H1 (cell line): Measurements from ENCODE around the gene PCED1B. TPM values are rescaled to one million over a fixed set of nuclear protein-coding genes. Genes with fewer than 3 reads are reported as not detected.

ENCODE experiments used
- BCL11A ChIP-seq, 2 experiments: IDR thresholded peaks; one replicate each; pipeline ENCODE4 v1.6.1; 2011; ENCODE audit warnings: low read depth in 2 of 2, low read length in 2 of 2, mild to moderate bottlenecking in 2 of 2
- CBX8 ChIP-seq: fragments of 300-800, 300-1000 bp; sonication (generic); IDR thresholded peaks from 2 replicates; pipeline ENCODE4 v1.7.1; 2016; ENCODE audit warnings: low read depth, low read length, borderline replicate concordance
- polyA plus RNA-seq, 7 experiments: library from polyadenylated mRNA; depleted of rRNA in 3 of 7; stranded (reverse) in 5 of 7; unstranded in 2 of 7; fragments of >200 nt in 5 of 7; fragments of 200-250 nt in 2 of 7; gene quantifications; 1 replicate in 5 of 7; 2 replicates in 1 of 7; 4 replicates in 1 of 7; pipeline versions ENCODE4 v1.2.1 to v1.2.3, GENCODE V29; 2011 to 2013; ENCODE audit warnings: missing spikeins in 2 of 7, mixed read lengths in 2 of 7
- total RNA-seq: library from RNA; stranded (reverse); fragmentation: NEBNext Ultra II Directional; extraction: Animal tissue kit (Norgen Biotek cat#: 25700); gene quantifications from 2 replicates; pipeline ENCODE4 v1.2.1, GENCODE V29; 2021
- TF ChIP-seq, protein P1 (sequence below), 3 experiments: IDR thresholded peaks; 1 replicate in 2 of 3; 2 replicates in 1 of 3; pipeline versions ENCODE4 v1.5.1 to v1.6.1; 2011; ENCODE audit warnings: low read length in 3 of 3, mild to moderate bottlenecking in 3 of 3, inconsistent platforms in 2 of 3, low read depth in 1 of 3, moderate library complexity in 1 of 3; ENCODE audit not compliant: insufficient read depth in 1 of 3; ENCODE audit errors: control extremely low read depth in 1 of 3
- TF ChIP-seq, protein P2 (sequence below): fragments of 300-600 bp; sonication (generic); IDR thresholded peaks from 2 replicates; pipeline ENCODE4 v1.7.1; 2012; ENCODE audit warnings: low read length, moderate library complexity, mild to moderate bottlenecking, inconsistent platforms; ENCODE audit not compliant: insufficient replicate concordance

Gene PCED1B
- total and polyA plus RNA-seq, 2 of the 8 experiments (the other 6 are each of a cell fraction or from before 2014, with no cell fraction given) = 4.7 to 5.4 TPM

DNA sequence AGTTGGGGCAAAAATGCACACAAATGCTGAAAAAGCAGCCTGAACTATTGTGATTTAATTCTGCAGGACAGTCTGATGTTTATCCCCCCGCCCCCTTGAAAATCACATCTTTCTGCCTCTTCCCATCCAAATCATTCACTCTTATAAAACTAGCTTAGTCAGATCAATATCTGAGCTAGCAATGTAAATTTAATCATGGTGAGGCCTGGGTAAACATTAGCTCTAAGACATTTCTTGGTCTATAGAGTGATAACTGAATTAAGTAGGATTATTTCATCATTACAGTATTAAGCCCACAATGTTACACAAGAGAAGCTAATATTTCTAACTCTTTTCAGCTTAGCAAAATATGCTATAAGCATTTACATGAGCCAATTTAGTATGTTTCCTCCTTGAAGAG lies 9.1 kb upstream of the PCED1B start (continued):
- TF ChIP-seq, protein P1, sequence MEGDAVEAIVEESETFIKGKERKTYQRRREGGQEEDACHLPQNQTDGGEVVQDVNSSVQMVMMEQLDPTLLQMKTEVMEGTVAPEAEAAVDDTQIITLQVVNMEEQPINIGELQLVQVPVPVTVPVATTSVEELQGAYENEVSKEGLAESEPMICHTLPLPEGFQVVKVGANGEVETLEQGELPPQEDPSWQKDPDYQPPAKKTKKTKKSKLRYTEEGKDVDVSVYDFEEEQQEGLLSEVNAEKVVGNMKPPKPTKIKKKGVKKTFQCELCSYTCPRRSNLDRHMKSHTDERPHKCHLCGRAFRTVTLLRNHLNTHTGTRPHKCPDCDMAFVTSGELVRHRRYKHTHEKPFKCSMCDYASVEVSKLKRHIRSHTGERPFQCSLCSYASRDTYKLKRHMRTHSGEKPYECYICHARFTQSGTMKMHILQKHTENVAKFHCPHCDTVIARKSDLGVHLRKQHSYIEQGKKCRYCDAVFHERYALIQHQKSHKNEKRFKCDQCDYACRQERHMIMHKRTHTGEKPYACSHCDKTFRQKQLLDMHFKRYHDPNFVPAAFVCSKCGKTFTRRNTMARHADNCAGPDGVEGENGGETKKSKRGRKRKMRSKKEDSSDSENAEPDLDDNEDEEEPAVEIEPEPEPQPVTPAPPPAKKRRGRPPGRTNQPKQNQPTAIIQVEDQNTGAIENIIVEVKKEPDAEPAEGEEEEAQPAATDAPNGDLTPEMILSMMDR (IDR thresholded peaks at IDR 0.05; ENCODE audit: control extremely low read depth in 1 of 3, insufficient read depth in 1 of 3, low read depth in 1 of 3, low read length in 3 of 3) = no peak
- TF ChIP-seq, protein P2, sequence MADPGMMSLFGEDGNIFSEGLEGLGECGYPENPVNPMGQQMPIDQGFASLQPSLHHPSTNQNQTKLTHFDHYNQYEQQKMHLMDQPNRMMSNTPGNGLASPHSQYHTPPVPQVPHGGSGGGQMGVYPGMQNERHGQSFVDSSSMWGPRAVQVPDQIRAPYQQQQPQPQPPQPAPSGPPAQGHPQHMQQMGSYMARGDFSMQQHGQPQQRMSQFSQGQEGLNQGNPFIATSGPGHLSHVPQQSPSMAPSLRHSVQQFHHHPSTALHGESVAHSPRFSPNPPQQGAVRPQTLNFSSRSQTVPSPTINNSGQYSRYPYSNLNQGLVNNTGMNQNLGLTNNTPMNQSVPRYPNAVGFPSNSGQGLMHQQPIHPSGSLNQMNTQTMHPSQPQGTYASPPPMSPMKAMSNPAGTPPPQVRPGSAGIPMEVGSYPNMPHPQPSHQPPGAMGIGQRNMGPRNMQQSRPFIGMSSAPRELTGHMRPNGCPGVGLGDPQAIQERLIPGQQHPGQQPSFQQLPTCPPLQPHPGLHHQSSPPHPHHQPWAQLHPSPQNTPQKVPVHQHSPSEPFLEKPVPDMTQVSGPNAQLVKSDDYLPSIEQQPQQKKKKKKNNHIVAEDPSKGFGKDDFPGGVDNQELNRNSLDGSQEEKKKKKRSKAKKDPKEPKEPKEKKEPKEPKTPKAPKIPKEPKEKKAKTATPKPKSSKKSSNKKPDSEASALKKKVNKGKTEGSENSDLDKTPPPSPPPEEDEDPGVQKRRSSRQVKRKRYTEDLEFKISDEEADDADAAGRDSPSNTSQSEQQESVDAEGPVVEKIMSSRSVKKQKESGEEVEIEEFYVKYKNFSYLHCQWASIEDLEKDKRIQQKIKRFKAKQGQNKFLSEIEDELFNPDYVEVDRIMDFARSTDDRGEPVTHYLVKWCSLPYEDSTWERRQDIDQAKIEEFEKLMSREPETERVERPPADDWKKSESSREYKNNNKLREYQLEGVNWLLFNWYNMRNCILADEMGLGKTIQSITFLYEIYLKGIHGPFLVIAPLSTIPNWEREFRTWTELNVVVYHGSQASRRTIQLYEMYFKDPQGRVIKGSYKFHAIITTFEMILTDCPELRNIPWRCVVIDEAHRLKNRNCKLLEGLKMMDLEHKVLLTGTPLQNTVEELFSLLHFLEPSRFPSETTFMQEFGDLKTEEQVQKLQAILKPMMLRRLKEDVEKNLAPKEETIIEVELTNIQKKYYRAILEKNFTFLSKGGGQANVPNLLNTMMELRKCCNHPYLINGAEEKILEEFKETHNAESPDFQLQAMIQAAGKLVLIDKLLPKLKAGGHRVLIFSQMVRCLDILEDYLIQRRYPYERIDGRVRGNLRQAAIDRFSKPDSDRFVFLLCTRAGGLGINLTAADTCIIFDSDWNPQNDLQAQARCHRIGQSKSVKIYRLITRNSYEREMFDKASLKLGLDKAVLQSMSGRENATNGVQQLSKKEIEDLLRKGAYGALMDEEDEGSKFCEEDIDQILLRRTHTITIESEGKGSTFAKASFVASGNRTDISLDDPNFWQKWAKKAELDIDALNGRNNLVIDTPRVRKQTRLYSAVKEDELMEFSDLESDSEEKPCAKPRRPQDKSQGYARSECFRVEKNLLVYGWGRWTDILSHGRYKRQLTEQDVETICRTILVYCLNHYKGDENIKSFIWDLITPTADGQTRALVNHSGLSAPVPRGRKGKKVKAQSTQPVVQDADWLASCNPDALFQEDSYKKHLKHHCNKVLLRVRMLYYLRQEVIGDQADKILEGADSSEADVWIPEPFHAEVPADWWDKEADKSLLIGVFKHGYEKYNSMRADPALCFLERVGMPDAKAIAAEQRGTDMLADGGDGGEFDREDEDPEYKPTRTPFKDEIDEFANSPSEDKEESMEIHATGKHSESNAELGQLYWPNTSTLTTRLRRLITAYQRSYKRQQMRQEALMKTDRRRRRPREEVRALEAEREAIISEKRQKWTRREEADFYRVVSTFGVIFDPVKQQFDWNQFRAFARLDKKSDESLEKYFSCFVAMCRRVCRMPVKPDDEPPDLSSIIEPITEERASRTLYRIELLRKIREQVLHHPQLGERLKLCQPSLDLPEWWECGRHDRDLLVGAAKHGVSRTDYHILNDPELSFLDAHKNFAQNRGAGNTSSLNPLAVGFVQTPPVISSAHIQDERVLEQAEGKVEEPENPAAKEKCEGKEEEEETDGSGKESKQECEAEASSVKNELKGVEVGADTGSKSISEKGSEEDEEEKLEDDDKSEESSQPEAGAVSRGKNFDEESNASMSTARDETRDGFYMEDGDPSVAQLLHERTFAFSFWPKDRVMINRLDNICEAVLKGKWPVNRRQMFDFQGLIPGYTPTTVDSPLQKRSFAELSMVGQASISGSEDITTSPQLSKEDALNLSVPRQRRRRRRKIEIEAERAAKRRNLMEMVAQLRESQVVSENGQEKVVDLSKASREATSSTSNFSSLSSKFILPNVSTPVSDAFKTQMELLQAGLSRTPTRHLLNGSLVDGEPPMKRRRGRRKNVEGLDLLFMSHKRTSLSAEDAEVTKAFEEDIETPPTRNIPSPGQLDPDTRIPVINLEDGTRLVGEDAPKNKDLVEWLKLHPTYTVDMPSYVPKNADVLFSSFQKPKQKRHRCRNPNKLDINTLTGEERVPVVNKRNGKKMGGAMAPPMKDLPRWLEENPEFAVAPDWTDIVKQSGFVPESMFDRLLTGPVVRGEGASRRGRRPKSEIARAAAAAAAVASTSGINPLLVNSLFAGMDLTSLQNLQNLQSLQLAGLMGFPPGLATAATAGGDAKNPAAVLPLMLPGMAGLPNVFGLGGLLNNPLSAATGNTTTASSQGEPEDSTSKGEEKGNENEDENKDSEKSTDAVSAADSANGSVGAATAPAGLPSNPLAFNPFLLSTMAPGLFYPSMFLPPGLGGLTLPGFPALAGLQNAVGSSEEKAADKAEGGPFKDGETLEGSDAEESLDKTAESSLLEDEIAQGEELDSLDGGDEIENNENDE = no peak
- TF ChIP-seq BCL11A (IDR thresholded peaks at IDR 0.05; ENCODE audit: low read depth in 2 of 2, low read length in 2 of 2) = no peak
- no peak for TF ChIP-seq CBX8
- TF ChIP-seq, all 59 proteins: peak for 0
